Measurements from ENCODE around the gene PSENEN. TPM values are rescaled to one million over a fixed set of nuclear protein-coding genes. Genes with fewer than 3 reads are reported as not detected.
"Not testable (repeated sequence)": the region's sequence is repeated elsewhere in the genome, so short reads cannot be mapped to it uniquely, and the experiment has no call there.

PSENEN gene
- total RNA-seq, 4 donors from 2014 or later, result 20.4 to 35.7 (median 29.5) TPM

- 100% methylated on average over 1 of the region's 11 CpGs; no CpG with 5 or more reads in 1 of the 2 donors for WGBS, 2 donors (ENCODE audit: low coverage in 1 of 2)
- H3K4me1 ChIP-seq, result peaks cover 0 to 9% (median 0%) of the 10 kb centered on the region in 3 donors
- no peak for TF ChIP-seq POLR2AphosphoS5 (IDR thresholded peaks at IDR 0.05)
- no peak for TF ChIP-seq CTCF (IDR thresholded peaks at IDR 0.05)
- TF ChIP-seq POLR2A (IDR thresholded peaks at IDR 0.05), result no peak
- TF ChIP-seq EP300 (IDR thresholded peaks at IDR 0.05), result no peak
- H3K36me3 ChIP-seq, result peaks cover 0 to 60% of the 10 kb centered on the region in 2 donors
- no peaks in the 10 kb centered on the region for H3K27me3 ChIP-seq
- no peak overlapping the region for H3K4me3 ChIP-seq
- no peaks in the 10 kb centered on the region for H3K9me3 ChIP-seq
- no peak overlapping the region for H3K27ac ChIP-seq
- ATAC-seq, result no peak
These were observed 21.2 kb downstream of the PSENEN start for GRCh38 chr19:35766571-35767104.

- Histone ChIP-seq H3K27ac (peak overlapping the region in 1 of 4 donors; percentile 7), H3K9me3 (no peaks in the 10 kb centered on the region), H3K4me3 (no peak overlapping the region), H3K27me3 (no peaks in the 10 kb centered on the region), H3K36me3 (peaks cover 0 to 52% of the 10 kb centered on the region in 2 donors), H3K4me1 (peaks cover 0 to 9% (median 0%) of the 10 kb centered on the region in 3 donors)
- no peak for ATAC-seq
- 60 to 85% methylated on average over 1 to 4 of the region's 34 CpGs for WGBS, 2 donors (ENCODE audit: low coverage in 1 of 2)
- TF ChIP-seq POLR2A (IDR thresholded peaks at IDR 0.05) (no peak), CTCF (IDR thresholded peaks at IDR 0.05) (no peak), EP300 (IDR thresholded peaks at IDR 0.05) (no peak), POLR2AphosphoS5 (IDR thresholded peaks at IDR 0.05) (no peak)
These were observed 22.0 kb downstream of the PSENEN start for GRCh38 chr19:35767288-35768081.

- WGBS, 2 donors (ENCODE audit: low coverage in 1 of 2), result 48 to 68% methylated on average over 4 to 5 of the region's 15 CpGs
These were observed 22.6 kb downstream of the PSENEN start for GRCh38 chr19:35768082-35768421.

GRCh38 chr19:35772362-35772761 is 26.9 kb downstream of the PSENEN start:
- ATAC-seq, H3K4me3 ChIP-seq, H3K9me3 ChIP-seq, H3K27me3 ChIP-seq, H3K27ac ChIP-seq: not testable (repeated sequence)
- WGBS, 2 donors (ENCODE audit: low coverage in 1 of 2), result 82 to 92% methylated on average over 4 to 5 of the region's 5 CpGs
- Histone ChIP-seq H3K4me1 (peaks cover 0 to 30% (median 5%) of the 10 kb centered on the region in 3 donors), H3K36me3 (peaks cover 0 to 13% of the 10 kb centered on the region in 2 donors)

More at GRCh38 chr19:35768082-35768421, 22.6 kb downstream of the PSENEN start:
- no peak overlapping the region for H3K4me3 ChIP-seq
- TF ChIP-seq POLR2AphosphoS5 (IDR thresholded peaks at IDR 0.05), result no peak
- TF ChIP-seq EP300 (IDR thresholded peaks at IDR 0.05), result no peak
- no peak for TF ChIP-seq POLR2A (IDR thresholded peaks at IDR 0.05)
- no peak for TF ChIP-seq CTCF (IDR thresholded peaks at IDR 0.05)
- no peaks in the 10 kb centered on the region for H3K27me3 ChIP-seq
- peaks cover 0 to 9% (median 0%) of the 10 kb centered on the region in 3 donors for H3K4me1 ChIP-seq
- H3K36me3 ChIP-seq, result peaks cover 0 to 46% of the 10 kb centered on the region in 2 donors
- ATAC-seq, result no peak
- no peaks in the 10 kb centered on the region for H3K9me3 ChIP-seq
- peak overlapping the region in 1 of 4 donors; percentile 7 for H3K27ac ChIP-seq

GRCh38 chr19:35773020-35773806 is 27.8 kb downstream of the PSENEN start:
- H3K4me1 ChIP-seq, result peaks cover 0 to 23% (median 5%) of the 10 kb centered on the region in 3 donors
- H3K27me3 ChIP-seq, result no peaks in the 10 kb centered on the region
- WGBS, 2 donors (ENCODE audit: low coverage in 1 of 2), result 39 to 50% methylated on average over 7 to 8 of the region's 9 CpGs
- no peak for ATAC-seq
- no peaks in the 10 kb centered on the region for H3K9me3 ChIP-seq
- no peak overlapping the region for H3K4me3 ChIP-seq
- peaks cover 0 to 17% of the 10 kb centered on the region in 2 donors for H3K36me3 ChIP-seq
- no peak overlapping the region for H3K27ac ChIP-seq
- TF ChIP-seq EP300 (IDR thresholded peaks at IDR 0.05) (no peak), POLR2AphosphoS5 (IDR thresholded peaks at IDR 0.05) (no peak), POLR2A (IDR thresholded peaks at IDR 0.05) (no peak), CTCF (IDR thresholded peaks at IDR 0.05) (no peak)
